GM12874 (cell line): Measurements from ENCODE around the gene DHRS13.

Experiments used
- CTCF ChIP-seq: IDR thresholded peaks from 2 replicates; pipeline ENCODE4 v1.5.1; 2011; ENCODE audit warnings: low read depth, mild to moderate bottlenecking, control low read depth, low read length, moderate library complexity; ENCODE audit not compliant: insufficient read depth

DHRS13 gene

GRCh38 chr17:28941251-28941650, 38.4 kb upstream of the DHRS13 start:
- no peak for TF ChIP-seq CTCF

- TF ChIP-seq CTCF: no peak
Observed at GRCh38 chr17:28940675-28941074, 37.8 kb upstream of the DHRS13 start.

GRCh38 chr17:28940142-28940541, 37.3 kb upstream of the DHRS13 start:
- no peak for TF ChIP-seq CTCF

GRCh38 chr17:28938552-28938951, 35.7 kb upstream of the DHRS13 start:
- no peak for TF ChIP-seq CTCF

GRCh38 chr17:28937044-28937729, 34.3 kb upstream of the DHRS13 start:
- no peak for TF ChIP-seq CTCF

GRCh38 chr17:28935744-28936460, 33.0 kb upstream of the DHRS13 start:
- no peak for TF ChIP-seq CTCF

- no peak for TF ChIP-seq CTCF
Observed at GRCh38 chr17:28929787-28930186, 26.9 kb upstream of the DHRS13 start.
